PC-3 (cell line): Measurements from ENCODE around the gene ZC3H12A. TPM values are rescaled to one million over a fixed set of nuclear protein-coding genes. Genes with fewer than 3 reads are reported as not detected.
A peak's percentile ranks its signal among the peaks of the same experiment; 100 is the strongest.

Source experiments
- ATAC-seq: fragments of 200-7000 bp; cut with Tn5 transposase; 2 replicates; pipeline ENCODE4 v1.9.1; 2020; ENCODE audit warnings: mild to moderate bottlenecking, moderate library complexity
- BruUV-seq: library from RNA; stranded (reverse); fragments of 400-500 nt; replicated peaks from 2 replicates; lab custom pipeline; 2021; lab: Mats Ljungman, UMichigan
- CTCF ChIA-PET: fragments of 300-600 bp; sonication (Branson Sonifier 250); formaldehyde crosslinking; loops from one replicate; lab custom pipeline; 2022; ENCODE audit warnings: antibody characterized with exemption; lab: Charles Lee
- POLR2A ChIA-PET: fragments of 300-600 bp; sonication (Branson Sonifier 250); formaldehyde crosslinking; loops from one replicate; lab custom pipeline; 2022; ENCODE audit warnings: antibody characterized with exemption; ENCODE audit not compliant: unreplicated experiment; lab: Charles Lee
- DNase-seq: peaks from one replicate; pipeline ENCODE4 v3.0.0-alpha.2; 2015
- H2AFZ ChIP-seq: fragments of 300-600 bp; sonication (generic); 2 replicates; pipeline ENCODE4 v1.6.0; 2016; ENCODE audit warnings: antibody characterized with exemption, low read length
- H3F3A ChIP-seq: fragments of 300-600 bp; sonication (generic); one replicate; pipeline ENCODE4 v1.6.0; 2017; ENCODE audit warnings: antibody characterized with exemption, low read length, control low read depth, mild to moderate bottlenecking; ENCODE audit not compliant: unreplicated experiment
- H3K27ac ChIP-seq: fragments of 300-600 bp; sonication (generic); 2 replicates; pipeline ENCODE4 v1.5.1; 2016; ENCODE audit warnings: mild to moderate bottlenecking, low read length
- H3K27me3 ChIP-seq: fragments of 300-600 bp; sonication (generic); 2 replicates; pipeline ENCODE4 v1.6.1; 2016; ENCODE audit warnings: low read length, mixed read lengths
- H3K36me3 ChIP-seq: fragments of 300-600 bp; sonication (generic); 2 replicates; pipeline ENCODE4 v1.6.1; 2016; ENCODE audit warnings: low read depth, mixed run types, low read length, mixed read lengths
- H3K4me1 ChIP-seq: fragments of 300-600 bp; sonication (generic); 2 replicates; pipeline ENCODE4 v1.5.1; 2016; ENCODE audit warnings: low read length; ENCODE audit not compliant: insufficient read depth
- H3K4me2 ChIP-seq: fragments of 300-600 bp; sonication (generic); 2 replicates; pipeline ENCODE4 v1.6.0; 2016; ENCODE audit warnings: low read length
- H3K4me3 ChIP-seq: fragments of 300-600 bp; sonication (generic); 2 replicates; pipeline ENCODE4 v1.5.1; 2016; ENCODE audit warnings: mild to moderate bottlenecking, low read length, mixed read lengths
- H3K79me2 ChIP-seq: fragments of 300-600 bp; sonication (generic); 2 replicates; pipeline ENCODE4 v1.6.1; 2017; ENCODE audit warnings: low read length, mixed read lengths
- H3K9ac ChIP-seq: fragments of 300-600 bp; sonication (generic); 2 replicates; pipeline ENCODE4 v1.6.0; 2016; ENCODE audit warnings: mild to moderate bottlenecking, low read length
- H3K9me2 ChIP-seq: fragments of 300-600 bp; sonication (generic); replicated peaks from 2 replicates; pipeline ENCODE4 v1.6.1; 2016; ENCODE audit warnings: mixed run types, low read length, mixed read lengths
- H3K9me3 ChIP-seq: fragments of 300-600 bp; sonication (generic); 2 replicates; pipeline ENCODE4 v1.6.1; 2016; ENCODE audit warnings: low read length, mixed read lengths
- H4K20me1 ChIP-seq: fragments of 300-600 bp; sonication (generic); 2 replicates; pipeline ENCODE4 v1.6.1; 2016; ENCODE audit warnings: low read length, mixed read lengths
- CTCF ChIP-seq: fragments of 300-600 bp; sonication (generic); conservative IDR thresholded peaks from 2 replicates; pipeline ENCODE4 v1.5.1; 2017; ENCODE audit warnings: antibody characterized with exemption, low read depth, mild to moderate bottlenecking, low read length
- EZH2 ChIP-seq: fragments of 300-600 bp; sonication (generic); IDR thresholded peaks from one replicate; pipeline ENCODE4 v1.6.1; 2017; ENCODE audit warnings: antibody characterized with exemption, mild to moderate bottlenecking, low read length; ENCODE audit not compliant: unreplicated experiment
- EZH2phosphoT487 ChIP-seq: fragments of 300-600 bp; sonication (generic); IDR thresholded peaks from 2 replicates; pipeline ENCODE4 v1.6.1; 2018; ENCODE audit warnings: mild to moderate bottlenecking, antibody characterized with exemption, low read length, borderline replicate concordance
- intact Hi-C: fragments of 100-400 bp; cut with micrococcal nuclease; formaldehyde crosslinking; loops from 2 replicates; pipeline ENCODE4 v1.9.0; 2023
- total RNA-seq: library from RNA; depleted of rRNA; stranded (reverse); fragments of >200 nt; gene quantifications from 2 replicates; pipeline ENCODE4 v1.2.3, GENCODE V29; 2014

ZC3H12A gene
- total RNA-seq, 1 experiment from 2014 or later = 45.3 TPM

GRCh38 chr1:37498872-37499617 is 24.7 kb downstream of the ZC3H12A start:
- Histone ChIP-seq H3K9me2 (no peaks in the 10 kb centered on the region), H3K9ac (no peak overlapping the region), H3K4me3 (peak overlapping the region; percentile 33; the same call in 1 of the 2 replicates), H3F3A (peaks cover 11% of the 10 kb centered on the region), H3K79me2 (peaks cover 18% of the 10 kb centered on the region), H3K4me2 (peak overlapping the region; percentile 63), H3K36me3 (peaks cover 22% of the 10 kb centered on the region), H3K4me1 (peaks cover 55% of the 10 kb centered on the region), H3K27ac (peak overlapping the region; percentile 68), H4K20me1 (no peaks in the 10 kb centered on the region), H3K9me3 (no peaks in the 10 kb centered on the region), H3K27me3 (no peaks in the 10 kb centered on the region), H2AFZ (no peak overlapping the region)
- TF ChIP-seq CTCF (no peak), EZH2 (no peak), EZH2phosphoT487 (no peak)
- ATAC-seq (peak; percentile 93), DNase-seq (peak; percentile 98)
- no TSS peak for BruUV-seq
- CTCF ChIA-PET = interaction anchor here (1.2 kb wide), 1 partner anchor 16 kb away, joined by 3 read pairs; the partner anchor contains the start of gene MEAF6
- POLR2A ChIA-PET = interaction anchor here (0.5 kb wide), 1 partner anchor 15 kb away, joined by 25 read pairs; the partner anchor contains the start of gene MEAF6
- intact Hi-C loops = loop anchor here (1.0 kb wide), 4 partner anchors 14 to 77 kb away; no protein-coding TSS in a partner anchor

GRCh38 chr1:37501661-37502060 is 27.3 kb downstream of the ZC3H12A start:
- Histone ChIP-seq H3F3A (peaks cover 5% of the 10 kb centered on the region), H3K27ac (no peak overlapping the region), H3K79me2 (peaks cover 12% of the 10 kb centered on the region), H3K4me1 (peaks cover 40% of the 10 kb centered on the region), H3K4me3 (no peak overlapping the region), H3K9ac (no peak overlapping the region), H3K4me2 (no peak overlapping the region), H3K27me3 (no peaks in the 10 kb centered on the region), H3K36me3 (peaks cover 28% of the 10 kb centered on the region), H3K9me2 (no peaks in the 10 kb centered on the region), H2AFZ (no peak overlapping the region), H3K9me3 (no peaks in the 10 kb centered on the region), H4K20me1 (no peaks in the 10 kb centered on the region)
- ATAC-seq (no peak), DNase-seq (no peak)
- TF ChIP-seq EZH2phosphoT487 (no peak), EZH2 (no peak), CTCF (no peak)
- CTCF ChIA-PET = no interaction called here
- POLR2A ChIA-PET = no interaction called here
- no TSS peak for BruUV-seq
- intact Hi-C loops = no loop called here

- POLR2A ChIA-PET = no interaction called here
- ATAC-seq = no peak
Measured at GRCh38 chr1:37502104-37502503, 27.7 kb downstream of the ZC3H12A start.

More at GRCh38 chr1:37502104-37502503, 27.7 kb downstream of the ZC3H12A start:
- no peaks in the 10 kb centered on the region for H3K9me3 ChIP-seq
- H3K4me3 ChIP-seq = no peak overlapping the region
- H3K4me1 ChIP-seq = peaks cover 36% of the 10 kb centered on the region
- no peaks in the 10 kb centered on the region for H3K27me3 ChIP-seq
- no peak overlapping the region for H3K9ac ChIP-seq
- H3K27ac ChIP-seq = no peak overlapping the region
- no TSS peak for BruUV-seq
- H4K20me1 ChIP-seq = no peaks in the 10 kb centered on the region
- H3K4me2 ChIP-seq = no peak overlapping the region
- no peak for DNase-seq
- H3K9me2 ChIP-seq = no peaks in the 10 kb centered on the region
- CTCF ChIA-PET = no interaction called here
- H3F3A ChIP-seq = peaks cover 5% of the 10 kb centered on the region
- peaks cover 8% of the 10 kb centered on the region for H3K79me2 ChIP-seq
- no peak for TF ChIP-seq CTCF
- TF ChIP-seq EZH2 = no peak
- intact Hi-C loops = no loop called here
- H2AFZ ChIP-seq = no peak overlapping the region
- peaks cover 31% of the 10 kb centered on the region for H3K36me3 ChIP-seq
